GM12872 (cell line): ENCODE results near the gene SLFN11.

ENCODE experiments used
- TF ChIP-seq, protein P1 (sequence below): IDR thresholded peaks from 3 replicates; pipeline ENCODE4 v1.5.1; 2011; ENCODE audit warnings: low read depth, mild to moderate bottlenecking, low read length, moderate library complexity; ENCODE audit not compliant: insufficient read depth

SLFN11 gene

GRCh38 chr17:35390156-35390555, 16.7 kb upstream of the SLFN11 start:
- TF ChIP-seq, protein P1, sequence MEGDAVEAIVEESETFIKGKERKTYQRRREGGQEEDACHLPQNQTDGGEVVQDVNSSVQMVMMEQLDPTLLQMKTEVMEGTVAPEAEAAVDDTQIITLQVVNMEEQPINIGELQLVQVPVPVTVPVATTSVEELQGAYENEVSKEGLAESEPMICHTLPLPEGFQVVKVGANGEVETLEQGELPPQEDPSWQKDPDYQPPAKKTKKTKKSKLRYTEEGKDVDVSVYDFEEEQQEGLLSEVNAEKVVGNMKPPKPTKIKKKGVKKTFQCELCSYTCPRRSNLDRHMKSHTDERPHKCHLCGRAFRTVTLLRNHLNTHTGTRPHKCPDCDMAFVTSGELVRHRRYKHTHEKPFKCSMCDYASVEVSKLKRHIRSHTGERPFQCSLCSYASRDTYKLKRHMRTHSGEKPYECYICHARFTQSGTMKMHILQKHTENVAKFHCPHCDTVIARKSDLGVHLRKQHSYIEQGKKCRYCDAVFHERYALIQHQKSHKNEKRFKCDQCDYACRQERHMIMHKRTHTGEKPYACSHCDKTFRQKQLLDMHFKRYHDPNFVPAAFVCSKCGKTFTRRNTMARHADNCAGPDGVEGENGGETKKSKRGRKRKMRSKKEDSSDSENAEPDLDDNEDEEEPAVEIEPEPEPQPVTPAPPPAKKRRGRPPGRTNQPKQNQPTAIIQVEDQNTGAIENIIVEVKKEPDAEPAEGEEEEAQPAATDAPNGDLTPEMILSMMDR = no peak

DNA sequence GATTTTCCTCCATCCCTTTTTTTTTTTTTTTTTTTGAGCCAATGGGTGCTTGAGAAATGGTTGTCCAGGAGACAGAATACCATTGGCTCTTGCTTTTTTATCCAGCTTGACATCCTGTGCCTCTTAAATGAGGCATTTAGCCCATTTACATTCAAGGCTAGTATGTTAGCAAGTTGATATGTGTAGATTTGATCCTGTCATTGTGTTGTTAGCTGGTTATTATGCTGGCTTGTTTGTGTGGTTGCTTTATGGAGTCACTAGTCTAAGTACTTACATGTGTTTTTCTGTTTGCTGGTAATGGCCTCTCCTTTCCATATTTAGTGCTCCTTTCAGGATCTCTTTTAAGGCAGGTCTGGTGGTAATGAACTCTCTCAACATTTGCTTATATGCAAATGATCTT, 14.1 kb upstream of the SLFN11 start:
- TF ChIP-seq, protein P1 = no peak

- TF ChIP-seq, protein P1 = no peak
Measured at GRCh38 chr17:35377706-35378105, 4.3 kb upstream of the SLFN11 start.

GRCh38 chr17:35377068-35377467, 3.6 kb upstream of the SLFN11 start:
- TF ChIP-seq, protein P1 = no peak

DNA sequence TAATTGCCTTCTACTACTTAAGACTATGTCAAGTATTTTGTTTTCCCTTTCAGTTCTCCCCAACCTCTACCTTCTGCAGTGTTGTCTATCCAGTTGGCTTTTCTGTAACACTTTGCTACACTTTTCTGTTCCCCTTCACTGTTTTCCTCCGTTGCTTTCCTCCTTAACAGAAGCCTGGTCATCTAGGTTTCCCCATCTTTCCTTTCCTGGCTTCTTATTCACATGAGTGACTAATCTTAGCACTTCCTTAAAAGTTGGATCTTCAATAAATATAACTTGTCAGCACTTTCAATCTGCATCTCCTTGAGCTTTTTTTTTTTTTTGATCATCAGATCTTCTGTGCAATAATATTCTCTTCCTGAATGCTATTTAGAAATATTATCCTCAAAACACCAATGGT, 2.8 kb upstream of the SLFN11 start:
- TF ChIP-seq, protein P1 = no peak

- TF ChIP-seq, protein P1 = no peak
Measured at GRCh38 chr17:35374766-35375344, 1.4 kb upstream of the SLFN11 start.

- TF ChIP-seq, protein P1 = no peak
Measured at GRCh38 chr17:35373984-35374765, 754 bp upstream of the SLFN11 start.
